Spleen (tissue), 11 donors: ENCODE data around the gene GNS. TPM values are rescaled to one million over a fixed set of nuclear protein-coding genes. Genes with fewer than 3 reads are reported as not detected.

ENCODE experiments used
- DNase-seq: peaks from one replicate; pipeline ENCODE4 v3.0.0-alpha.2; 2020
- H3K27ac ChIP-seq, 8 donors: fragments of 200-600 bp; sonication (generic) in 7 of 8; 1 replicate in 4 of 8; 2 replicates in 4 of 8; pipeline versions ENCODE4 v1.5.0 to v1.8.0; 2016 to 2021; ENCODE audit warnings: inconsistent platforms in 4 of 8, mild to moderate bottlenecking in 4 of 8, moderate library complexity in 1 of 8
- H3K27me3 ChIP-seq, 7 donors: fragments of 200-600 bp; sonication (generic) in 6 of 7; replicated peaks in 1 of 7; 1 replicate in 4 of 7; 2 replicates in 3 of 7; pipeline versions ENCODE4 v1.5.0 to v1.8.0; 2016 to 2021; ENCODE audit warnings: inconsistent platforms in 3 of 7, mild to moderate bottlenecking in 1 of 7
- H3K36me3 ChIP-seq, 6 donors: fragments of 200-600 bp; sonication (generic) in 5 of 6; 1 replicate in 4 of 6; 2 replicates in 2 of 6; pipeline versions ENCODE4 v1.5.0 to v1.8.0; 2016 to 2021; ENCODE audit warnings: inconsistent platforms in 2 of 6
- H3K4me1 ChIP-seq, 6 donors: fragments of 200-600 bp; sonication (generic) in 5 of 6; 1 replicate in 3 of 6; 2 replicates in 3 of 6; pipeline versions ENCODE4 v1.5.0 to v1.8.0; 2016 to 2021; ENCODE audit warnings: inconsistent platforms in 3 of 6
- H3K4me3 ChIP-seq, 8 donors: fragments of 200-600 bp; sonication (generic) in 7 of 8; 1 replicate in 4 of 8; 2 replicates in 4 of 8; pipeline versions ENCODE4 v1.5.0 to v1.8.0; 2016 to 2021; ENCODE audit warnings: inconsistent platforms in 4 of 8, mild to moderate bottlenecking in 4 of 8, moderate library complexity in 2 of 8
- H3K9me3 ChIP-seq, 8 donors: fragments of 200-600 bp; sonication (generic) in 7 of 8; 1 replicate in 4 of 8; 2 replicates in 4 of 8; pipeline versions ENCODE4 v1.5.0 to v1.8.0; 2016 to 2021; ENCODE audit warnings: inconsistent platforms in 4 of 8
- CTCF ChIP-seq, 11 experiments: fragments of 200-600 bp in 7 of 11; fragments of 450-650 bp in 4 of 11; sonication (generic) in 4 of 11; IDR thresholded peaks in 8 of 11; conservative IDR thresholded peaks in 3 of 11; 1 replicate in 7 of 11; 2 replicates in 4 of 11; pipeline versions ENCODE4 v1.4.0 to v1.8.0; 2016 to 2021; ENCODE audit warnings: antibody characterized with exemption in 11 of 11, inconsistent platforms in 4 of 11, mild to moderate bottlenecking in 1 of 11
- POLR2A ChIP-seq, 3 donors: fragments of 450-650 bp; IDR thresholded peaks; one replicate each; pipeline ENCODE4 v1.5.1; 2017; ENCODE audit warnings: antibody characterized with exemption in 3 of 3, mild to moderate bottlenecking in 1 of 3
- POLR2AphosphoS5 ChIP-seq, 3 donors: sonication (generic); formaldehyde crosslinking; IDR thresholded peaks; one replicate each; pipeline ENCODE4 v1.5.1; 2017; ENCODE audit warnings: antibody characterized with exemption in 3 of 3
- WGBS, 5 donors: extraction: QIAGEN DNeasy Blood & Tissue Kit in 3 of 5; methylation state at CpG; one replicate each; pipeline versions ENCODE4 v1.1.5 to v1.1.7; 2013 to 2018; 5-methylcytosine and 5-hydroxymethylcytosine counted together
- intact Hi-C: fragments of 100-400 bp; cut with DNase I; formaldehyde crosslinking; loops from one replicate; pipeline ENCODE4 v1.15.0; 2023; ENCODE audit warnings: low total_unique reads
- polyA plus RNA-seq, 3 donors: library from polyadenylated mRNA; stranded (reverse); fragments of 200-250 nt; gene quantifications; one replicate each; pipeline ENCODE4 v1.2.1, GENCODE V29; 2013
- total RNA-seq, 7 donors: library from RNA; depleted of rRNA in 3 of 7; stranded (reverse); fragments of >200 nt in 3 of 7; fragmentation: NEBNext Ultra II Directional in 4 of 7; extraction: Animal tissue kit (Norgen Biotek cat#: 25700) in 4 of 7; gene quantifications; one replicate each; pipeline versions ENCODE4 v1.1.0 to v1.2.1, GENCODE V29; 2016 to 2021
- donor health status: healthy with polysubstance abuse.
- donor health status: DM: no; HTN: no; CAD: no; lungs with moderate emphysema.
- donor health status: DM: no; HTN: no; CAD: no.
- donor health status: Bipolar disorder and iron deficiency.
- donor health status: healthy.
- donor health status: DM: no; HTN: no; CAD: no.
- donor health status: DM: yes; HTN: yes; CAD: no.

GNS gene
- total and polyA plus RNA-seq, 10 donors, result 8.3 to 154 (median 126) TPM

- H3K4me1 ChIP-seq, result peaks cover 0 to 6% (median 0%) of the 10 kb centered on the region in 6 donors
- TF ChIP-seq POLR2A (IDR thresholded peaks at IDR 0.05), result no peak
- no peak for TF ChIP-seq CTCF (IDR thresholded peaks at IDR 0.05 in 8 of 11, conservative IDR thresholded peaks at IDR 0.05 in 3 of 11)
- no peak for TF ChIP-seq POLR2AphosphoS5 (IDR thresholded peaks at IDR 0.05)
- H3K36me3 ChIP-seq, result no peaks in the 10 kb centered on the region
- no peak overlapping the region for H3K27ac ChIP-seq
- no peaks in the 10 kb centered on the region for H3K27me3 ChIP-seq
- H3K9me3 ChIP-seq, result no peaks in the 10 kb centered on the region
- DNase-seq, result no peak
- WGBS, 5 donors, result 69 to 78% (median 72%) methylated on average over 3 of the region's 3 CpGs
- H3K4me3 ChIP-seq, result no peak overlapping the region
- intact Hi-C loops, result no loop called here
Observed at GRCh38 chr12:64793610-64794009, 34.4 kb upstream of the GNS start.

GRCh38 chr12:64792128-64792527 lies 32.9 kb upstream of the GNS start:
- Histone ChIP-seq H3K4me3 (no peak overlapping the region), H3K36me3 (no peaks in the 10 kb centered on the region), H3K27me3 (no peaks in the 10 kb centered on the region), H3K27ac (no peak overlapping the region), H3K9me3 (no peaks in the 10 kb centered on the region), H3K4me1 (peaks cover 0 to 6% (median 0%) of the 10 kb centered on the region in 6 donors)
- 66 to 72% (median 69%) methylated on average over 1 of the region's 1 CpG for WGBS, 5 donors
- intact Hi-C loops, result no loop called here
- DNase-seq, result no peak
- TF ChIP-seq POLR2A (IDR thresholded peaks at IDR 0.05) (no peak), CTCF (IDR thresholded peaks at IDR 0.05 in 8 of 11, conservative IDR thresholded peaks at IDR 0.05 in 3 of 11) (no peak), POLR2AphosphoS5 (IDR thresholded peaks at IDR 0.05) (no peak)

- no peak for DNase-seq
- H3K36me3 ChIP-seq, result no peaks in the 10 kb centered on the region
- H3K27me3 ChIP-seq, result no peaks in the 10 kb centered on the region
- H3K9me3 ChIP-seq, result no peaks in the 10 kb centered on the region
- TF ChIP-seq POLR2AphosphoS5 (IDR thresholded peaks at IDR 0.05) (no peak), CTCF (IDR thresholded peaks at IDR 0.05 in 8 of 11, conservative IDR thresholded peaks at IDR 0.05 in 3 of 11) (no peak), POLR2A (IDR thresholded peaks at IDR 0.05) (no peak)
- no peak overlapping the region for H3K4me3 ChIP-seq
- H3K27ac ChIP-seq, result no peak overlapping the region
- intact Hi-C loops, result no loop called here
- peaks cover 0 to 1% (median 0%) of the 10 kb centered on the region in 6 donors for H3K4me1 ChIP-seq
Observed at GRCh38 chr12:64791036-64791435, 31.8 kb upstream of the GNS start.

GRCh38 chr12:64790166-64790565 lies 31.0 kb upstream of the GNS start:
- intact Hi-C loops, result no loop called here
- H3K4me1 ChIP-seq, result no peaks in the 10 kb centered on the region
- peaks cover 0 to under 1% (median 0%) of the 10 kb centered on the region in 7 donors for H3K27me3 ChIP-seq
- H3K36me3 ChIP-seq, result no peaks in the 10 kb centered on the region
- no peak overlapping the region for H3K27ac ChIP-seq
- 74 to 87% (median 80%) methylated on average over 1 of the region's 1 CpG for WGBS, 5 donors
- H3K9me3 ChIP-seq, result no peaks in the 10 kb centered on the region
- H3K4me3 ChIP-seq, result no peak overlapping the region
- DNase-seq, result no peak
- no peak for TF ChIP-seq CTCF (IDR thresholded peaks at IDR 0.05 in 8 of 11, conservative IDR thresholded peaks at IDR 0.05 in 3 of 11)
- TF ChIP-seq POLR2A (IDR thresholded peaks at IDR 0.05), result no peak
- no peak for TF ChIP-seq POLR2AphosphoS5 (IDR thresholded peaks at IDR 0.05)
